Stomach (tissue), 9 donors: ENCODE measurements around the gene FAM89A. TPM values are rescaled to one million over a fixed set of nuclear protein-coding genes. Genes with fewer than 3 reads are reported as not detected.
"Not testable (repeated sequence)": the region's sequence is repeated elsewhere in the genome, so short reads cannot be mapped to it uniquely, and the experiment has no call there.

Experiments
- DNase-seq, 2 donors: peaks; one replicate each; pipeline versions ENCODE4 v3.0.0 to v3.0.0-alpha.2; 2013 to 2019
- H3K27ac ChIP-seq, 5 donors: fragments of 200-600 bp in 4 of 5; sonication (generic) in 4 of 5; one replicate each; pipeline ENCODE4 v1.5.1; 2013 to 2019; ENCODE audit warnings: mild to moderate bottlenecking in 1 of 5, moderate library complexity in 1 of 5
- H3K27me3 ChIP-seq, 3 donors: fragments of 200-600 bp; sonication (generic); one replicate each; pipeline ENCODE4 v1.5.1; 2017 to 2019; ENCODE audit warnings: mixed run types in 1 of 3
- H3K36me3 ChIP-seq, 4 donors: fragments of 200-600 bp; sonication (generic); 1 replicate in 3 of 4; 2 replicates in 1 of 4; pipeline ENCODE4 v1.5.1; 2016 to 2019
- H3K4me1 ChIP-seq, 4 donors: fragments of 200-600 bp; sonication (generic); one replicate each; pipeline ENCODE4 v1.5.1; 2016 to 2019
- H3K4me3 ChIP-seq, 4 donors: fragments of 200-600 bp; sonication (generic) in 3 of 4; one replicate each; pipeline ENCODE4 v1.5.1; 2016 to 2019; ENCODE audit warnings: mild to moderate bottlenecking in 1 of 4
- H3K9me3 ChIP-seq, 4 donors: fragments of 200-600 bp; sonication (generic); one replicate each; pipeline ENCODE4 v1.5.1; 2016 to 2019
- CTCF ChIP-seq, 7 experiments: fragments of 450-650 bp in 4 of 7; fragments of 200-600 bp in 3 of 7; sonication (generic) in 3 of 7; IDR thresholded peaks; one replicate each; pipeline ENCODE4 v1.5.1; 2016 to 2019; ENCODE audit warnings: antibody characterized with exemption in 7 of 7, control low read depth in 2 of 7, mild to moderate bottlenecking in 1 of 7
- EP300 ChIP-seq: sonication (generic); formaldehyde crosslinking; IDR thresholded peaks from one replicate; pipeline ENCODE4 v1.6.1; 2017; ENCODE audit warnings: antibody characterized with exemption
- POLR2A ChIP-seq, 4 donors: fragments of 450-650 bp; IDR thresholded peaks; one replicate each; pipeline ENCODE4 v1.6.1; 2016; ENCODE audit warnings: antibody characterized with exemption in 4 of 4, control low read depth in 2 of 4, mild to moderate bottlenecking in 1 of 4, moderate library complexity in 1 of 4
- POLR2AphosphoS5 ChIP-seq, 3 donors: sonication (generic); formaldehyde crosslinking; IDR thresholded peaks; one replicate each; pipeline ENCODE4 v1.6.1; 2016; ENCODE audit warnings: antibody characterized with exemption in 3 of 3
- WGBS, 5 donors: extraction: QIAGEN DNeasy Blood & Tissue Kit in 3 of 5; methylation state at CpG; one replicate each; pipeline versions ENCODE4 v1.1.5 to v1.1.7; 2013 to 2018; 5-methylcytosine and 5-hydroxymethylcytosine counted together
- intact Hi-C: fragments of 100-400 bp; cut with DNase I; formaldehyde crosslinking; loops from one replicate; pipeline ENCODE4 v1.15.1; 2023; ENCODE audit warnings: low total_unique reads
- polyA plus RNA-seq, 3 donors: library from polyadenylated mRNA; stranded (reverse); fragments of 200-250 nt; gene quantifications; one replicate each; pipeline ENCODE4 v1.2.3, GENCODE V29; 2013
- total RNA-seq, 5 donors: library from RNA; depleted of rRNA; stranded (reverse); fragments of >200 nt; gene quantifications; one replicate each; pipeline versions ENCODE4 v1.1.0 to v1.2.3, GENCODE V29; 2014 to 2016
- donor health status: healthy with polysubstance abuse.
- donor health status: Bipolar disorder and iron deficiency.
- donor health status: healthy.

Gene FAM89A
- total and polyA plus RNA-seq, 8 donors = 0.89 to 31.9 (median 20.0) TPM

GRCh38 chr1:231052777-231053176, 12.7 kb upstream of the FAM89A start:
- Histone ChIP-seq H3K4me1 (peaks cover 14 to 30% (median 26%) of the 10 kb centered on the region in 4 donors), H3K4me3 (no peak overlapping the region), H3K27ac (peak overlapping the region in 1 of 5 donors; percentile 67), H3K9me3 (no peaks in the 10 kb centered on the region), H3K27me3 (no peaks in the 10 kb centered on the region), H3K36me3 (no peaks in the 10 kb centered on the region)
- intact Hi-C loops = no loop called here
- 82 to 90% (median 88%) methylated on average over 8 of the region's 8 CpGs for WGBS, 5 donors
- no peak for DNase-seq
- no peak for TF ChIP-seq POLR2A (IDR thresholded peaks at IDR 0.05)
- no peak for TF ChIP-seq EP300
- no peak for TF ChIP-seq CTCF (IDR thresholded peaks at IDR 0.05)
- TF ChIP-seq POLR2AphosphoS5 (IDR thresholded peaks at IDR 0.05) = no peak

- 81 to 90% (median 90%) methylated on average over 9 of the region's 9 CpGs for WGBS, 5 donors
- H3K36me3 ChIP-seq, H3K27me3 ChIP-seq, DNase-seq, H3K4me3 ChIP-seq, H3K9me3 ChIP-seq, intact Hi-C loops, H3K27ac ChIP-seq: not testable (repeated sequence)
- H3K4me1 ChIP-seq = peaks cover 14 to 30% (median 26%) of the 10 kb centered on the region in 4 donors
Measured at GRCh38 chr1:231050932-231051331, 10.9 kb upstream of the FAM89A start.

GRCh38 chr1:231050395-231050794, 10.3 kb upstream of the FAM89A start:
- no peak overlapping the region for H3K27ac ChIP-seq
- DNase-seq = no peak
- TF ChIP-seq POLR2AphosphoS5 (IDR thresholded peaks at IDR 0.05) = no peak
- TF ChIP-seq EP300 = no peak
- TF ChIP-seq POLR2A (IDR thresholded peaks at IDR 0.05) = no peak
- TF ChIP-seq CTCF (IDR thresholded peaks at IDR 0.05) = no peak
- peaks cover 14 to 30% (median 26%) of the 10 kb centered on the region in 4 donors for H3K4me1 ChIP-seq
- H3K4me3 ChIP-seq = no peak overlapping the region
- no peaks in the 10 kb centered on the region for H3K9me3 ChIP-seq
- H3K36me3 ChIP-seq = no peaks in the 10 kb centered on the region
- 59 to 86% (median 82%) methylated on average over 3 of the region's 3 CpGs for WGBS, 5 donors
- H3K27me3 ChIP-seq = no peaks in the 10 kb centered on the region
- intact Hi-C loops = no loop called here

GRCh38 chr1:231049121-231049979, 9.3 kb upstream of the FAM89A start:
- no peaks in the 10 kb centered on the region for H3K27me3 ChIP-seq
- H3K27ac ChIP-seq = no peak overlapping the region
- peak in 1 of 2 donors; percentile 60 for DNase-seq
- 20 to 50% (median 38%) methylated on average over 10 of the region's 10 CpGs for WGBS, 5 donors
- H3K36me3 ChIP-seq = no peaks in the 10 kb centered on the region
- peaks cover 14 to 29% (median 24%) of the 10 kb centered on the region in 4 donors for H3K4me1 ChIP-seq
- TF ChIP-seq POLR2AphosphoS5 (IDR thresholded peaks at IDR 0.05) = peak in 2 of 3 donors; percentile 41 to 60
- no peak for TF ChIP-seq POLR2A (IDR thresholded peaks at IDR 0.05)
- TF ChIP-seq CTCF (IDR thresholded peaks at IDR 0.05) = no peak
- intact Hi-C loops = no loop called here
- peaks cover 0 to 7% (median 6%) of the 10 kb centered on the region in 4 donors for H3K9me3 ChIP-seq
- H3K4me3 ChIP-seq = no peak overlapping the region

GRCh38 chr1:231048419-231048818, 8.4 kb upstream of the FAM89A start:
- H3K27ac ChIP-seq, intact Hi-C loops, H3K36me3 ChIP-seq, DNase-seq, H3K4me3 ChIP-seq, H3K27me3 ChIP-seq: not testable (repeated sequence)
- H3K4me1 ChIP-seq = peaks cover 13 to 20% (median 17%) of the 10 kb centered on the region in 4 donors
- H3K9me3 ChIP-seq = peaks cover 0 to 11% (median 7%) of the 10 kb centered on the region in 4 donors
- WGBS, 5 donors = 71 to 81% (median 79%) methylated on average over 9 of the region's 9 CpGs

- H3K27me3 ChIP-seq, DNase-seq, H3K27ac ChIP-seq, H3K36me3 ChIP-seq, H3K4me3 ChIP-seq, intact Hi-C loops: not testable (repeated sequence)
- Histone ChIP-seq H3K9me3 (peaks cover 0 to 11% (median 7%) of the 10 kb centered on the region in 4 donors), H3K4me1 (peaks cover 6 to 12% (median 9%) of the 10 kb centered on the region in 4 donors)
Measured at GRCh38 chr1:231047529-231047928, 7.5 kb upstream of the FAM89A start.
